Natural killer cell (primary cell): Measurements from ENCODE around the gene BPIFB6. TPM values are rescaled to one million over a fixed set of nuclear protein-coding genes. Genes with fewer than 3 reads are reported as not detected.

Experiments used
- ATAC-seq, 3 donors: fragments of 150-1000 bp in 2 of 3; fragments of 200-7000 bp in 1 of 3; cut with Tn5 transposase; 1 replicate in 1 of 3; 2 replicates in 2 of 3; pipeline ENCODE4 v1.10.0; 2021; ENCODE audit warnings: mild to moderate bottlenecking in 2 of 3, moderate library complexity in 2 of 3
- DNase-seq, 2 donors: peaks; one replicate each; pipeline versions ENCODE4 v3.0.0 to v3.0.0-alpha.2; 2013 to 2021; ENCODE audit warnings: mixed read lengths in 1 of 2
- H3K27ac ChIP-seq: one replicate; pipeline ENCODE4 v1.5.1; 2013; ENCODE audit warnings: mild to moderate bottlenecking, low read length
- H3K27me3 ChIP-seq: one replicate; pipeline ENCODE4 v1.6.1; 2013; ENCODE audit warnings: low read length; ENCODE audit not compliant: control insufficient read depth, insufficient read depth
- H3K36me3 ChIP-seq: one replicate; pipeline ENCODE4 v1.6.1; 2013; ENCODE audit warnings: low read length; ENCODE audit not compliant: control insufficient read depth, insufficient read depth
- H3K4me1 ChIP-seq: one replicate; pipeline ENCODE4 v1.6.1; 2013; ENCODE audit warnings: low read length; ENCODE audit not compliant: control insufficient read depth, insufficient read depth
- H3K4me3 ChIP-seq: one replicate; pipeline ENCODE4 v1.5.1; 2013; ENCODE audit warnings: low read length
- H3K9me3 ChIP-seq: one replicate; pipeline ENCODE4 v1.6.1; 2013; ENCODE audit warnings: low read length; ENCODE audit not compliant: control insufficient read depth, insufficient read depth
- H3K27ac Mint-ChIP-seq, 2 donors: one replicate each; pipeline ENCODE4 v1.8.0; 2022; ENCODE audit warnings: mild to moderate bottlenecking in 2 of 2, mixed read lengths in 2 of 2, moderate library complexity in 1 of 2
- H3K27me3 Mint-ChIP-seq, 2 donors: one replicate each; pipeline ENCODE4 v1.8.0; 2022; ENCODE audit warnings: low read depth in 2 of 2, mixed read lengths in 2 of 2
- H3K36me3 Mint-ChIP-seq: one replicate; pipeline ENCODE4 v1.8.0; 2022; ENCODE audit warnings: mixed read lengths
- H3K4me1 Mint-ChIP-seq, 2 donors: one replicate each; pipeline ENCODE4 v1.8.0; 2022; ENCODE audit warnings: mixed read lengths in 2 of 2
- H3K4me3 Mint-ChIP-seq: one replicate; pipeline ENCODE4 v1.8.0; 2022; ENCODE audit warnings: mild to moderate bottlenecking, moderate library complexity, mixed read lengths
- H3K9me3 Mint-ChIP-seq, 2 donors: one replicate each; pipeline ENCODE4 v1.8.0; 2022; ENCODE audit warnings: mixed read lengths in 2 of 2
- CTCF ChIP-seq: fragments of 200-600 bp; IDR thresholded peaks from one replicate; pipeline ENCODE4 v1.8.0; 2022; ENCODE audit warnings: antibody characterized with exemption
- WGBS: methylation state at CpG from one replicate; pipeline ENCODE4 v1.1.7; 2013; ENCODE audit warnings: missing lambda C conversion rate; ENCODE audit not compliant: insufficient coverage; 5-methylcytosine and 5-hydroxymethylcytosine counted together
- intact Hi-C: fragments of 100-400 bp; cut with micrococcal nuclease; formaldehyde crosslinking; loops from one replicate; pipeline ENCODE4 v1.14.2; 2022
- total RNA-seq, 4 donors: library from RNA; stranded (reverse); fragments of 120-200 nt in 1 of 4; gene quantifications; one replicate each; pipeline versions ENCODE4 v1.2.3 to v1.2.4, GENCODE V29; 2013 to 2022

The BPIFB6 gene
- total RNA-seq, 3 donors from 2014 or later (not counting 1 experiment from before 2014, with no cell fraction given) = not detected

- no peaks in the 10 kb centered on the region for H3K9me3 Mint-ChIP-seq
- Histone ChIP-seq H3K36me3 (no peaks in the 10 kb centered on the region), H3K27ac (no peak overlapping the region), H3K4me1 (no peaks in the 10 kb centered on the region), H3K4me3 (no peak overlapping the region), H3K27me3 (no peaks in the 10 kb centered on the region), H3K9me3 (no peaks in the 10 kb centered on the region)
- H3K4me1 Mint-ChIP-seq = no peaks in the 10 kb centered on the region
- WGBS = 94% methylated on average over 7 of the region's 7 CpGs
- no peaks in the 10 kb centered on the region for H3K27me3 Mint-ChIP-seq
- intact Hi-C loops = no loop called here
- no peak overlapping the region for H3K4me3 Mint-ChIP-seq
- no peak for TF ChIP-seq CTCF
- no peaks in the 10 kb centered on the region for H3K36me3 Mint-ChIP-seq
- ATAC-seq = peak in 1 of 3 donors; percentile 25
- DNase-seq = no peak
- no peak overlapping the region for H3K27ac Mint-ChIP-seq
These were observed 29.2 kb upstream of the BPIFB6 start for GRCh38 chr20:33002087-33002808.

GRCh38 chr20:33004141-33004751, 27.2 kb upstream of the BPIFB6 start, which contains the start of gene SUN5:
TSS of gene SUN5 (minus strand) at chr20:33004433. CDS start at chr20:33004340, 93 bp downstream.
- H3K27me3 ChIP-seq = no peaks in the 10 kb centered on the region
- 85% methylated on average over 6 of the region's 6 CpGs for WGBS
- TF ChIP-seq CTCF = no peak
- intact Hi-C loops = no loop called here
- H3K36me3 ChIP-seq = no peaks in the 10 kb centered on the region
- H3K36me3 Mint-ChIP-seq = no peaks in the 10 kb centered on the region
- H3K9me3 Mint-ChIP-seq = no peaks in the 10 kb centered on the region
- no peak within 1 kb of the TSS for H3K4me3 Mint-ChIP-seq
- no peak within 1 kb of the TSS for H3K4me3 ChIP-seq
- H3K27ac Mint-ChIP-seq = no peak within 1 kb of the TSS
- H3K27ac ChIP-seq = no peak within 1 kb of the TSS
- no peaks in the 10 kb centered on the region for H3K27me3 Mint-ChIP-seq
- DNase-seq (no peak), ATAC-seq (no peak)
- no peaks in the 10 kb centered on the region for H3K4me1 ChIP-seq
- no peaks in the 10 kb centered on the region for H3K9me3 ChIP-seq
- H3K4me1 Mint-ChIP-seq = no peaks in the 10 kb centered on the region

GRCh38 chr20:33005132-33005566, 26.3 kb upstream of the BPIFB6 start:
- Histone ChIP-seq H3K36me3 (no peaks in the 10 kb centered on the region), H3K4me3 (no peak overlapping the region), H3K27ac (no peak overlapping the region), H3K9me3 (no peaks in the 10 kb centered on the region), H3K4me1 (no peaks in the 10 kb centered on the region), H3K27me3 (no peaks in the 10 kb centered on the region)
- no peak overlapping the region for H3K27ac Mint-ChIP-seq
- no peaks in the 10 kb centered on the region for H3K4me1 Mint-ChIP-seq
- H3K4me3 Mint-ChIP-seq = no peak overlapping the region
- intact Hi-C loops = loop anchor here (1.0 kb wide), 1 partner anchor 103 kb away; no protein-coding TSS in a partner anchor
- ATAC-seq (no peak), DNase-seq (peak in 1 of 2 donors; percentile 71)
- H3K36me3 Mint-ChIP-seq = no peaks in the 10 kb centered on the region
- no peaks in the 10 kb centered on the region for H3K9me3 Mint-ChIP-seq
- H3K27me3 Mint-ChIP-seq = no peaks in the 10 kb centered on the region
- WGBS = 68% methylated on average over 4 of the region's 4 CpGs
- peak; percentile 42 for TF ChIP-seq CTCF
